Prostate gland (tissue), 2 donors: Measurements from ENCODE around the gene CLSTN3.

Experiments
- POLR2A ChIP-seq: fragments of 450-650 bp; IDR thresholded peaks from one replicate; pipeline ENCODE4 v1.6.1; 2016; ENCODE audit warnings: antibody characterized with exemption, mild to moderate bottlenecking
- POLR2AphosphoS5 ChIP-seq: sonication (generic); formaldehyde crosslinking; IDR thresholded peaks from one replicate; pipeline ENCODE4 v1.6.1; 2017; ENCODE audit warnings: antibody characterized with exemption
- TF ChIP-seq, protein P1 (sequence below), 4 experiments: fragments of 200-600 bp in 2 of 4; fragments of 450-650 bp in 2 of 4; sonication (generic) in 2 of 4; IDR thresholded peaks; 1 replicate in 3 of 4; 2 replicates in 1 of 4; pipeline ENCODE4 v1.5.1; 2016 to 2019; ENCODE audit warnings: antibody characterized with exemption in 4 of 4, mild to moderate bottlenecking in 2 of 4, moderate library complexity in 2 of 4

DNA sequence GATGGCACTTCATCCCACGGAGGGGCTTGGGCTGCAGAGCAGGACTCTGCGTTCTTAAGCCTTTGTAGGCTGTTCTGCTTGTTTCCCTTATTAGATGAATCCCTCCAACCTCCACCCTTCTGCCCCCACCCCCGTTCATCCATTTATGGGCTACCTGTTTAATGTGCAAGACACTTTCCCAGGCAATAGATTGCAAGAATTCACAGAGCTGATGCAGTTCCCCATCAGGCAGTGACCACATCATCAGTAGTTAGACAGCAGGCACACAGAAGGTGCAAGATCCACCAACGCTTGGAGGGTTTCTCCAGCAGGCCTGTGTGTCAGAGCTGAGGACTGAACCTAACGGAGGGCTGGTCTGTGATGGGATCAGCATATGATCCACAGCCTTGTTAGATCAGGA, 36.7 kb upstream of the CLSTN3 start:
- no peak for TF ChIP-seq POLR2A
- TF ChIP-seq, protein P1, sequence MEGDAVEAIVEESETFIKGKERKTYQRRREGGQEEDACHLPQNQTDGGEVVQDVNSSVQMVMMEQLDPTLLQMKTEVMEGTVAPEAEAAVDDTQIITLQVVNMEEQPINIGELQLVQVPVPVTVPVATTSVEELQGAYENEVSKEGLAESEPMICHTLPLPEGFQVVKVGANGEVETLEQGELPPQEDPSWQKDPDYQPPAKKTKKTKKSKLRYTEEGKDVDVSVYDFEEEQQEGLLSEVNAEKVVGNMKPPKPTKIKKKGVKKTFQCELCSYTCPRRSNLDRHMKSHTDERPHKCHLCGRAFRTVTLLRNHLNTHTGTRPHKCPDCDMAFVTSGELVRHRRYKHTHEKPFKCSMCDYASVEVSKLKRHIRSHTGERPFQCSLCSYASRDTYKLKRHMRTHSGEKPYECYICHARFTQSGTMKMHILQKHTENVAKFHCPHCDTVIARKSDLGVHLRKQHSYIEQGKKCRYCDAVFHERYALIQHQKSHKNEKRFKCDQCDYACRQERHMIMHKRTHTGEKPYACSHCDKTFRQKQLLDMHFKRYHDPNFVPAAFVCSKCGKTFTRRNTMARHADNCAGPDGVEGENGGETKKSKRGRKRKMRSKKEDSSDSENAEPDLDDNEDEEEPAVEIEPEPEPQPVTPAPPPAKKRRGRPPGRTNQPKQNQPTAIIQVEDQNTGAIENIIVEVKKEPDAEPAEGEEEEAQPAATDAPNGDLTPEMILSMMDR (IDR thresholded peaks at IDR 0.05) = no peak
- no peak for TF ChIP-seq POLR2AphosphoS5
